ENCODE measurements around the gene RIMBP2.

The RIMBP2 gene

GRCh38 chr12:130728158-130729058, 12.3 kb upstream of the RIMBP2 start:
- Histone ChIP-seq H3K36me3 (ENCODE audit: control insufficient read depth, insufficient read depth, low read length) (no peaks in the 10 kb centered on the region), H3K9me3 (ENCODE audit: control insufficient read depth, low read length) (no peaks in the 10 kb centered on the region), H3K9ac (ENCODE audit: low read length) (no peak overlapping the region), H3K27me3 (ENCODE audit: control insufficient read depth, insufficient read depth, low read length) (no peaks in the 10 kb centered on the region), H3K4me3 (ENCODE audit: low read length) (no peak overlapping the region), H3K4me1 (ENCODE audit: control insufficient read depth, insufficient read depth, low read length) (no peaks in the 10 kb centered on the region)

DNA sequence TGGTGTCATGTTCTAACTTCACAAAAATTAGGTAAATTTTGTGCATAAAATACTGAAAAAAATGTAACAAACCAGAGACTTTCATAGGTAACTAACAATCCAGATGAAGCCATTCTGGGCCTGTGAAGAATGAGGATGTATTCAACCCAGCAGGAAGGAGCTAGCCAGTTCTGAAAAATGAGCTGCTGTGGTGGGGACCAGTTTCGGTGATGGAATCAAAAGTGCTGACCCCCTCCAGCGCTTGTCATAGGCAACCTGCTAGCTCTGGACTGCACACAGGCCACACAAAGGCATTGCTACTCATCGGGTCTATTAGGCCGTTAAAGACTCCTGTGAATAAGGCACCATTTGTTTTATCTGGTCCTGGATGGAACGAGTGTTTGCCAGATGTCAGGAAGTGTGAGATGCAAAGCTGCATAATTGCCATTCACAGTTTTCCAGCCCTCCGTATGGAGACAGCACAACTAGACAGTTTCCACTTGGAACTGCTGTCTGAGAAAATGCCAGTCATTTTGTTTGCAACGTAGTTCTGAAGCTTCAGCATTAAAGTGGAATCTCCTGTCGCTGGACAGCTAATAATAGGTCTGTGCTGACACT, 3.3 kb upstream of the RIMBP2 start:
- Histone ChIP-seq H3K4me3 (ENCODE audit: low read length) (no peak overlapping the region), H3K9ac (ENCODE audit: low read length) (no peak overlapping the region), H3K4me1 (ENCODE audit: control insufficient read depth, insufficient read depth, low read length) (no peaks in the 10 kb centered on the region), H3K27me3 (ENCODE audit: control insufficient read depth, insufficient read depth, low read length) (peaks cover 22% of the 10 kb centered on the region), H3K36me3 (ENCODE audit: control insufficient read depth, insufficient read depth, low read length) (no peaks in the 10 kb centered on the region), H3K9me3 (ENCODE audit: control insufficient read depth, low read length) (no peaks in the 10 kb centered on the region)

GRCh38 chr12:130717752-130718151, 1.7 kb upstream of the RIMBP2 start:
- H3K4me3 ChIP-seq (ENCODE audit: low read length), result no peak overlapping the region
- no peaks in the 10 kb centered on the region for H3K36me3 ChIP-seq (ENCODE audit: control insufficient read depth, insufficient read depth, low read length)
- peaks cover 26% of the 10 kb centered on the region for H3K27me3 ChIP-seq (ENCODE audit: control insufficient read depth, insufficient read depth, low read length)
- H3K9ac ChIP-seq (ENCODE audit: low read length), result no peak overlapping the region
- no peaks in the 10 kb centered on the region for H3K4me1 ChIP-seq (ENCODE audit: control insufficient read depth, insufficient read depth, low read length)
- no peaks in the 10 kb centered on the region for H3K9me3 ChIP-seq (ENCODE audit: control insufficient read depth, low read length)

GRCh38 chr12:130716969-130717366, 869 bp upstream of the RIMBP2 start:
- Histone ChIP-seq H3K27me3 (ENCODE audit: control insufficient read depth, insufficient read depth, low read length) (peaks cover 26% of the 10 kb centered on the region), H3K4me3 (ENCODE audit: low read length) (no peak overlapping the region), H3K9me3 (ENCODE audit: control insufficient read depth, low read length) (no peaks in the 10 kb centered on the region), H3K9ac (ENCODE audit: low read length) (no peak overlapping the region), H3K4me1 (ENCODE audit: control insufficient read depth, insufficient read depth, low read length) (no peaks in the 10 kb centered on the region), H3K36me3 (ENCODE audit: control insufficient read depth, insufficient read depth, low read length) (no peaks in the 10 kb centered on the region)

- H3K4me3 ChIP-seq (ENCODE audit: low read length), result no peak overlapping the region
- no peak overlapping the region for H3K9ac ChIP-seq (ENCODE audit: low read length)
- H3K27me3 ChIP-seq (ENCODE audit: control insufficient read depth, insufficient read depth, low read length), result peaks cover 26% of the 10 kb centered on the region
These were observed 725 bp downstream of the RIMBP2 start for GRCh38 chr12:130715150-130715997.

DNA sequence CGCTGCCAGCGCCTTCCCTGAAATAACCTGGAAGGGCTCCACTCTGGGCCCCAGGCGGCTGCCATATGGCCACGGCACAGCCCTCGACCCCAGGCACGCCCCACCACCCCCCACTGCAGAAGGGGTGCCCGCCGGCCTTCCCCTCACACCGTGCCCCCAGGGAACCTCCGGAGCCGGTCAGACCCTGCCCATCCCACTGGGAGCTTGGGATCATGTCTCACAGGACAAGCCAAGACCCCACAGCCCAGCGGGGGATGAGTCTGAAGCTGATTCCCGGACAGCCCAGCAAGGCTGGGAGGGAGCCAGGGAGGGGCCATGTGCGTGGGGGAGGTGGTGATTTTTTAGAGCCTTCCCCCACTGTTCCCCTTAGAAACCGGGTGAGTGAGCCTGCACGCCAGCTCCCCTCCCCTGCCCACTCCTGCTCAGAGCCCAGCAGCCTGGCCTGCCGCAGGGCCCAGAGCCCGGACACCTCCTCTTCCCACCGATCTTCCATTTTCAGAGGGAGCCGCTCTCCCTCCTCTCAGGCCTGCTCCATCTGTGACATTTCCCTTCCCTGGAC, 1.4 kb downstream of the RIMBP2 start:
- peaks cover 26% of the 10 kb centered on the region for H3K27me3 ChIP-seq (ENCODE audit: control insufficient read depth, insufficient read depth, low read length)
- H3K36me3 ChIP-seq (ENCODE audit: control insufficient read depth, insufficient read depth, low read length), result no peaks in the 10 kb centered on the region
- H3K9me3 ChIP-seq (ENCODE audit: control insufficient read depth, low read length), result no peaks in the 10 kb centered on the region
- H3K9ac ChIP-seq (ENCODE audit: low read length), result no peak overlapping the region
- H3K4me3 ChIP-seq (ENCODE audit: low read length), result no peak overlapping the region
- H3K4me1 ChIP-seq (ENCODE audit: control insufficient read depth, insufficient read depth, low read length), result no peaks in the 10 kb centered on the region

More at GRCh38 chr12:130715150-130715997, 725 bp downstream of the RIMBP2 start:
- Histone ChIP-seq H3K36me3 (ENCODE audit: control insufficient read depth, insufficient read depth, low read length) (no peaks in the 10 kb centered on the region), H3K9me3 (ENCODE audit: control insufficient read depth, low read length) (no peaks in the 10 kb centered on the region), H3K4me1 (ENCODE audit: control insufficient read depth, insufficient read depth, low read length) (no peaks in the 10 kb centered on the region)

DNA sequence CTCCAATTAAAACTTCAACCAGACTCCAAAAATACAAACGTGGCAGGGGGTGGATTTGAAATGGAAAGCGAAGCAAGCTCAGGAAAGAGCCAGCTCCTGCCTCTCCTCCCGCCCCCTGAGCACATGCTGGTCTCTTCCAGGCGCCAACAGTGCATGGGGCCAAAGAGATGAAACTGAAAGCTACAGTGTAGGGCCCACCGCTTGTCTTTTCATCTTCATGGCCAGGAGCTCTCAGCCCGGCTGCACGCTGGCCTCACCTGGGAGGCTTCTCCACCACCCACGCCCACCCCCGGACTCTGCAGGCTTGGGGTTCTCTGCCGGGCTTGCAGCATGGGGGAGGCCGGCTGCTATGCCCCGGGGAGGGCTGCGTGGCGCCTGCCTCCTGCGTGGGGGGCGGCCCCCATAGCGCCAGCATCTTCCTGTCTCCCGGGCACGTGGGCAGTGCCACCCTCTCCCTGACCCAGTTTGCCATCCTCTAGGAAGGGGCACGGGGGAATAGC, 2.0 kb downstream of the RIMBP2 start:
- H3K4me1 ChIP-seq (ENCODE audit: control insufficient read depth, insufficient read depth, low read length), result no peaks in the 10 kb centered on the region
- H3K4me3 ChIP-seq (ENCODE audit: low read length), result no peak overlapping the region
- no peaks in the 10 kb centered on the region for H3K9me3 ChIP-seq (ENCODE audit: control insufficient read depth, low read length)
- no peaks in the 10 kb centered on the region for H3K36me3 ChIP-seq (ENCODE audit: control insufficient read depth, insufficient read depth, low read length)
- H3K9ac ChIP-seq (ENCODE audit: low read length), result no peak overlapping the region
- H3K27me3 ChIP-seq (ENCODE audit: control insufficient read depth, insufficient read depth, low read length), result peaks cover 26% of the 10 kb centered on the region

GRCh38 chr12:130713581-130713991, 2.5 kb downstream of the RIMBP2 start:
- H3K36me3 ChIP-seq (ENCODE audit: control insufficient read depth, insufficient read depth, low read length), result no peaks in the 10 kb centered on the region
- H3K9ac ChIP-seq (ENCODE audit: low read length), result no peak overlapping the region
- H3K4me3 ChIP-seq (ENCODE audit: low read length), result no peak overlapping the region
- peaks cover 26% of the 10 kb centered on the region for H3K27me3 ChIP-seq (ENCODE audit: control insufficient read depth, insufficient read depth, low read length)
- no peaks in the 10 kb centered on the region for H3K4me1 ChIP-seq (ENCODE audit: control insufficient read depth, insufficient read depth, low read length)
- H3K9me3 ChIP-seq (ENCODE audit: control insufficient read depth, low read length), result no peaks in the 10 kb centered on the region

DNA sequence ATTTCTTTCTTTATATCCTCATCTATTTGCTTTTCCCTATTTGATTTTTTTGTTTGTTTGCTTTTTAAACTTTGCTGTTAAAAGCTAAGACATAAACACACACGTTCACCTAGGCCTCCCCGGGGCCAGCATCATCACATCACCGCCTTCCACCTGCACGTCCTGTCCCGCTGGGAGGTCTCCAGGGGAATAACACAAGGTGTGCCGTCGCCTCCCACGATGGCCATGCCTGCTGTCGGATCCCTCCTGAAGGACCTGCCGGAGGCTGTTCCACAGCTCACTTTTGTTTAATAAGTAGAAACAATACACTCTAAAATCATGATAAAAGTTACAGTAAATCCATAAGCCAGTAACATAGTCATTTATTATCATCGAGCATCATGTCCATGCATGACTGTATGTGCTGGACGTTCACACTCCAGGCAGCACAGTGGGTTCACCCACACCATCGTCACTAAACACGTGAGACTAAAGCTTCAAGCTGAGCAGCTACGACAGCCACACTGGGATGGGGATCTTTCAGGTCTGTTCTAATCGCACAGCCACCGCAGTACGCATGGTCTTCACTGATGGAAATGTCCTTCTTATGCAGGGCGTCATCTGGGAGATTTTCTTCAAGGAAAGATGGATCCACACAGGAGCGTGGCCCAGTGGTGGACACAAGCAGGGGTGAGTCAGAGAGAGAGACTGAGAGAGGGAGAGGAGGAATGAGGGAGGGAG, 3.6 kb downstream of the RIMBP2 start:
- no peaks in the 10 kb centered on the region for H3K9me3 ChIP-seq (ENCODE audit: control insufficient read depth, low read length)
- H3K27me3 ChIP-seq (ENCODE audit: control insufficient read depth, insufficient read depth, low read length), result peaks cover 26% of the 10 kb centered on the region
- H3K9ac ChIP-seq (ENCODE audit: low read length), result no peak overlapping the region
- no peaks in the 10 kb centered on the region for H3K4me1 ChIP-seq (ENCODE audit: control insufficient read depth, insufficient read depth, low read length)
- H3K4me3 ChIP-seq (ENCODE audit: low read length), result no peak overlapping the region
- H3K36me3 ChIP-seq (ENCODE audit: control insufficient read depth, insufficient read depth, low read length), result no peaks in the 10 kb centered on the region

DNA sequence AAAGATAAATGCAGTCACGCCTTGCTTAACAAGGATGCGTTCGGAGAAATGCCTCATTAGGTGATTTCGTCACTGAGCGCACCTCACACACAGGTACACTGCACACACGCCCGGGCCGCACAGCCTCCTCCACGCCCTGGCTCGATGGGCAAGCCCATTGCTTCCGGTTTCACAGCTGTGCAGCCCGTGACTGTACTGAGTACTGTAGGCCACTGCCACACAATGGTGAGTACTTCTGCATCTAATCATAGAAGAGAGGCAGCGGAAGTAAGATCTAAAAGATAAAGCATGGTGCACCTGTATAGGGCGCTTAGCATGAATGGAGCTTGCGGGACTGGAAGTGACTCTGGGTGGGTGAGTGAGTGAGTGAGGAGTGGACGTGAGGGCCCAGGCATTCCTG, 4.3 kb downstream of the RIMBP2 start:
- Histone ChIP-seq H3K4me1 (ENCODE audit: control insufficient read depth, insufficient read depth, low read length) (no peaks in the 10 kb centered on the region), H3K36me3 (ENCODE audit: control insufficient read depth, insufficient read depth, low read length) (no peaks in the 10 kb centered on the region), H3K9me3 (ENCODE audit: control insufficient read depth, low read length) (no peaks in the 10 kb centered on the region), H3K27me3 (ENCODE audit: control insufficient read depth, insufficient read depth, low read length) (peaks cover 25% of the 10 kb centered on the region), H3K4me3 (ENCODE audit: low read length) (no peak overlapping the region), H3K9ac (ENCODE audit: low read length) (no peak overlapping the region)

DNA sequence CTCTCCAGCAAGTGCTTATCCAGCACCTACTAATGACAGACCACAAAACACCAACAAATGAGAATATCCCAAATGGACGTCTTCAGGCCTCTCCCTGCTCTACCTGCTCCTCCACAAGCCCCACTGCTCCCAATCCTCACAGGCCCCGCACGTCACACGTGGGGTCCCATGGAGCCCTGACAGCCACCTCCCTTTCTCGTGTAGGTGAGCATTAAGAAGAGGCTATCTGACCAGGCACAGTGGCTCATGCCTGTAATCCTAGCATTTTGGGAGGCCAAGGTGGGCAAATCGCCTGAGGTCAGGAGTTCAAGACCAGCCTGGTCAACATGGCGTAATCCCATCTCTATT, 5.4 kb downstream of the RIMBP2 start:
- no peak overlapping the region for H3K4me3 ChIP-seq (ENCODE audit: low read length)
- no peaks in the 10 kb centered on the region for H3K4me1 ChIP-seq (ENCODE audit: control insufficient read depth, insufficient read depth, low read length)
- no peaks in the 10 kb centered on the region for H3K36me3 ChIP-seq (ENCODE audit: control insufficient read depth, insufficient read depth, low read length)
- peaks cover 15% of the 10 kb centered on the region for H3K27me3 ChIP-seq (ENCODE audit: control insufficient read depth, insufficient read depth, low read length)
- no peaks in the 10 kb centered on the region for H3K9me3 ChIP-seq (ENCODE audit: control insufficient read depth, low read length)
- no peak overlapping the region for H3K9ac ChIP-seq (ENCODE audit: low read length)

All from mucosa of stomach (tissue), 1 donor.